HEK293T (cell line): ENCODE measurements around the gene EYS.

Source experiments
- BHLHE40 ChIP-seq: fragments of 450-650 bp; IDR thresholded peaks from 2 replicates; pipeline ENCODE4 v1.6.1; 2016; ENCODE audit warnings: mild to moderate bottlenecking, moderate library complexity, borderline replicate concordance
- CTBP1 ChIP-seq: fragments of 450-650 bp; IDR thresholded peaks from 2 replicates; pipeline ENCODE4 v1.6.1; 2016; ENCODE audit warnings: borderline replicate concordance
- FOXA1 ChIP-seq: fragments of 450-650 bp; IDR thresholded peaks from 2 replicates; pipeline ENCODE4 v1.6.1; 2016; ENCODE audit warnings: mild to moderate bottlenecking
- FOXK2 ChIP-seq: fragments of 450-650 bp; IDR thresholded peaks from 2 replicates; pipeline ENCODE4 v1.6.1; 2016; ENCODE audit warnings: mild to moderate bottlenecking
- SP1 ChIP-seq: fragments of 450-650 bp; IDR thresholded peaks from 2 replicates; pipeline ENCODE4 v1.6.1; 2017
- SUZ12 ChIP-seq: fragments of 450-650 bp; IDR thresholded peaks from 2 replicates; pipeline ENCODE4 v1.6.1; 2016; ENCODE audit warnings: mild to moderate bottlenecking
- TARDBP ChIP-seq: fragments of 450-650 bp; IDR thresholded peaks from 2 replicates; pipeline ENCODE4 v1.6.1; 2016

DNA sequence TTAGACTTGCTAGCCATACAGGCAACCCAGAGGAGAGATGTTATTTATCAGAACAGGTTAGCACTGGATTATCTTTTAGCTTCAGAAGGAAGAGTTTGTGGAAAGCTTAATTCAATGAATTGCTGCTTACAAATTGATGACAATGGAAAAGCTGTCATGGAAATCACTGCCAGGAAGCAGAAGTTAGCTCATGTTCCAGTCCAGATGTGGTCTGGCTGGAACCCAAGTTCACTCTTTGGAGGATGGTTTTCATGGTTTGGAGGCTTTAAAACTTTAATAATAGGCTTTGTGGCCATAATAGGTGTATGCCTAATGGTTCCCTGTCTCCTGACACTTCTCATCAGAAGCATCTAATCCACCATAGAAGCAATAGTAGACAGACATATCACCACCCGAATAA is 1372.4 kb downstream of the EYS start:
- TF ChIP-seq SP1 (no peak), BHLHE40 (no peak), FOXK2 (no peak), SUZ12 (no peak), TARDBP (no peak), FOXA1 (no peak), CTBP1 (no peak)
